SK-N-MC (cell line): ENCODE measurements around the gene KNTC1.

ENCODE experiments used
- EZH2 ChIP-seq: fragments of 200-600 bp; sonication (generic); IDR thresholded peaks from one replicate; pipeline ENCODE4 v1.6.1; 2017; ENCODE audit warnings: antibody characterized with exemption
- POLR2AphosphoS5 ChIP-seq: IDR thresholded peaks from 2 replicates; pipeline ENCODE4 v1.6.1; 2012; ENCODE audit warnings: mild to moderate bottlenecking, low read depth, low read length, borderline replicate concordance

GRCh38 chr12:122584177-122584863 is 57.3 kb downstream of the KNTC1 start:
- TF ChIP-seq POLR2AphosphoS5 (no peak), EZH2 (no peak)
